ENCODE measurements around the gene JPH4.

- TF ChIP-seq CTCF (IDR thresholded peaks at IDR 0.05) = no peak
- no peak for TF ChIP-seq POLR2A (IDR thresholded peaks at IDR 0.05)
Observed at GRCh38 chr14:23528555-23528954, 50.0 kb downstream of the JPH4 start.
